Measurements from ENCODE around the gene ZSCAN5A. TPM values are rescaled to one million over a fixed set of nuclear protein-coding genes. Genes with fewer than 3 reads are reported as not detected.

Gene ZSCAN5A, protein sequence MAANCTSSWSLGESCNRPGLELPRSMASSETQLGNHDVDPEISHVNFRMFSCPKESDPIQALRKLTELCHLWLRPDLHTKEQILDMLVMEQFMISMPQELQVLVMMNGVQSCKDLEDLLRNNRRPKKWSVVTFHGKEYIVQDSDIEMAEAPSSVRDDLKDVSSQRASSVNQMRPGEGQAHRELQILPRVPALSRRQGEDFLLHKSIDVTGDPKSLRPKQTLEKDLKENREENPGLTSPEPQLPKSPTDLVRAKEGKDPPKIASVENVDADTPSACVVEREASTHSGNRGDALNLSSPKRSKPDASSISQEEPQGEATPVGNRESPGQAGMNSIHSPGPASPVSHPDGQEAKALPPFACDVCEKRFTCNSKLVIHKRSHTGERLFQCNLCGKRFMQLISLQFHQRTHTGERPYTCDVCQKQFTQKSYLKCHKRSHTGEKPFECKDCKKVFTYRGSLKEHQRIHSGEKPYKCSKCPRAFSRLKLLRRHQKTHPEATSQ
- 10 to 100 TPM in 1 of 4 donors, 1 to 10 TPM in 3; 5.4 to 10.4 (median 7.5) TPM for polyA plus RNA-seq
- long read RNA-seq, donor 1: 0 reads
- long read RNA-seq, donor 2: 0 reads
- long read RNA-seq, donor 3, partial matches to known transcripts: 0 of 1 reads
- long read RNA-seq, donor 3, other reads (novel, unspliced or antisense): 0 of 1 reads
- long read RNA-seq, donor 4: 0 reads
- long read RNA-seq, donor 5: 0 reads
- long read RNA-seq, donor 6: 0 reads
- long read RNA-seq, donor 7, transcript ZSCAN5A-202 (3 exons, 314 nt): major isoform, 6 of 8 reads
- long read RNA-seq, donor 7, partial matches to known transcripts: 0 of 8 reads
- long read RNA-seq, donor 7, other reads (novel, unspliced or antisense): 0 of 8 reads
- long read RNA-seq, donor 8: 0 reads
- long read RNA-seq, donor 9: 0 reads
- long read RNA-seq, donor 10, partial matches to known transcripts: 0 of 1 reads
- long read RNA-seq, donor 10, other reads (novel, unspliced or antisense): 0 of 1 reads

DNA sequence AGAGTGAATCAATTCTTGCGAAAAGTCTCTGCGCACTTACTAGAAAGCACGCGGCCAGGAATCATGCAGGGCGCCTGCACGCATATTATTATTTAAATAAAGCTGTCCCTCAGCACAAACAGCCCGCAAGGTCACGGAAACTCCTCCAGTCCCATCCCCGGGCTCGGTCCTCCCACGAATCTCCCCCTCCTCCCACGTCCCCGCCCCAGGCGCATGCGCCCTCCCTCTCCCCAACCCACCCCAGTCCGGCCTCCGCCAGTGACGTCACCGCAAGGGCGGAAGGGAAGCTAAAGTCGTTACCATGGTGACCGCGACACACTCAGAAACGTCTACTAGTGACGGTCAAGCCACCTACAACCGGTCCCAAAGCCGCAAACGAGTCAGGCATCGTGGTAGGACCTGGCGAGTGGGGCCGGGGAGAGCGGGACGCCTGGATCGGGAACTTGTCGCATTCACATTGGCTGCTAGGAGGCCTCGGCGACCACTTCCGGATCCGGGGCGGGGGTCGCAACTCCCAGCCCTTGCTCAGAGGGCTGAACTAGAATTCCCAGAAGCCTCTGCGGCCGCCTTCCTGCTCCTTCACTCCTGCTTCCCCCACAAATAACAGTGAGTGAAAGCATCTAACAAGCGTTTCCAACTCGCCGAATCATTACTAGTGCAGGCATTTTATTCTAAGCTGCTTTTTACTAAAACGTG lies at the start of gene ZSCAN5A:
Gene ZSCAN5A (minus strand): TSS at position 459 of the 696 bp plus-strand sequence. CDS start 89,793 bp downstream, outside the sequence.
- peaks cover 0 to 7% (median 0%) of the 10 kb centered on the region in 3 donors for H3K4me1 ChIP-seq (ENCODE audit: control insufficient read depth in 3 of 3, insufficient read depth in 2 of 3, low read depth in 1 of 3, low read length in 2 of 3)
- no peaks in the 10 kb centered on the region for H3K27me3 ChIP-seq (ENCODE audit: control insufficient read depth in 3 of 3, insufficient read depth in 3 of 3, low read length in 3 of 3)
- no peaks in the 10 kb centered on the region for H3K9me3 ChIP-seq (ENCODE audit: control insufficient read depth in 2 of 2, insufficient read depth in 1 of 2, low read depth in 1 of 2, low read length in 1 of 2)
- H3K4me3 ChIP-seq (ENCODE audit: low read depth in 1 of 3, low read length in 3 of 3): peak within 1 kb of the TSS; percentile 48 to 71 (median 70)
- DNase-seq: peak; percentile 98 to 99
- FAIRE-seq: no peak
- WGBS, 3 donors: 0 to 1% (median 1%) methylated on average over 46 to 47 of the region's 47 CpGs
- peaks cover 0 to 9% (median 0%) of the 10 kb centered on the region in 3 donors for H3K36me3 ChIP-seq (ENCODE audit: control insufficient read depth in 3 of 3, insufficient read depth in 2 of 3, low read depth in 1 of 3, low read length in 3 of 3)
- peak within 1 kb of the TSS; percentile 89 to 95 (median 90) for H3K27ac ChIP-seq (ENCODE audit: low read depth in 1 of 3, low read length in 2 of 3)

DNA sequence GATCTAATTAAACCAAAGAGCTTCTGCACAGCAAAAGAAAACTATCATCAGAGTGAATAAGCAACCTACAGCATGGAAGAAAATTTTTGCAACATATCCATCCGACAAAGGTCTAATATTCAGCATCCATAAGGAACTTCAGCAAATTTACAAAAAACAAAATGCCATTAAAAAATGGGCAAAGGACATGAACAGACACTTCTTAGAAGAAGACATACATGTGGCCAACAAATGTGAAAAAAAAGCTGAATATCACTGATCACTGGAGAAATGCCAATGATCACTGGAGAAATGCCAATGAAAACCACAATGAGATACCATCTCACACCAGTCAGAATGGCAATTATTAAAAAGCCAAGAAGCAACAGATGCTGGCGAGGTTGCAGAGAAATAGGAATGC lies 46.2 kb upstream of the ZSCAN5A start:
- no peak for FAIRE-seq
- Histone ChIP-seq H3K9me3 (ENCODE audit: control insufficient read depth in 2 of 2, insufficient read depth in 1 of 2, low read depth in 1 of 2, low read length in 1 of 2) (peaks cover 0 to 7% of the 10 kb centered on the region in 2 donors), H3K27ac (ENCODE audit: low read depth in 1 of 3, low read length in 2 of 3) (no peak overlapping the region), H3K4me1 (ENCODE audit: control insufficient read depth in 3 of 3, insufficient read depth in 2 of 3, low read depth in 1 of 3, low read length in 2 of 3) (no peaks in the 10 kb centered on the region), H3K36me3 (ENCODE audit: control insufficient read depth in 3 of 3, insufficient read depth in 2 of 3, low read depth in 1 of 3, low read length in 3 of 3) (no peaks in the 10 kb centered on the region), H3K27me3 (ENCODE audit: control insufficient read depth in 3 of 3, insufficient read depth in 3 of 3, low read length in 3 of 3) (no peaks in the 10 kb centered on the region), H3K4me3 (ENCODE audit: low read depth in 1 of 3, low read length in 3 of 3) (no peak overlapping the region)
- no peak for DNase-seq
- WGBS, 3 donors: 89 to 94% (median 93%) methylated on average over 2 of the region's 2 CpGs

DNA sequence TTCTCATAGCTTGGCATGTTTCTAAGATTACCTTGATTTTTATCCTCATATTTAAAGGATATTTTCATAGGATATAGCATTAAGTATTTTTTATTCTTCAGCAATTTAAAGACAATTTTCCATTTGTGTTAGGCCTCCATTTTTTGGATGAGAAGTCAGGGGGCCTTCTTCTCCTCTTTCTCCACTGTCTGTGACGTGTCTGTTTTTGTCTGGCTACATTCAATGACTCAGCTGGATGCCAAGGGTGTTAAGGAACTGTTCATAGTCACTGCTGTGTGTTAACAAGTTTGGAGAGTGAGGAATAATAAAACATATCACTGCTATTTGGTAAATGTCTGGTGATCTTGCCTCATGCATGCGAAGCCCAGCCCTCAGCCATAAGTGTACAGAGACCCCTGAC lies 42.3 kb upstream of the ZSCAN5A start:
- Histone ChIP-seq H3K4me1 (ENCODE audit: control insufficient read depth in 3 of 3, insufficient read depth in 2 of 3, low read depth in 1 of 3, low read length in 2 of 3) (no peaks in the 10 kb centered on the region), H3K4me3 (ENCODE audit: low read depth in 1 of 3, low read length in 3 of 3) (no peak overlapping the region), H3K27me3 (ENCODE audit: control insufficient read depth in 3 of 3, insufficient read depth in 3 of 3, low read length in 3 of 3) (no peaks in the 10 kb centered on the region), H3K9me3 (ENCODE audit: control insufficient read depth in 2 of 2, insufficient read depth in 1 of 2, low read depth in 1 of 2, low read length in 1 of 2) (peaks cover 0 to 2% of the 10 kb centered on the region in 2 donors), H3K27ac (ENCODE audit: low read depth in 1 of 3, low read length in 2 of 3) (no peak overlapping the region), H3K36me3 (ENCODE audit: control insufficient read depth in 3 of 3, insufficient read depth in 2 of 3, low read depth in 1 of 3, low read length in 3 of 3) (no peaks in the 10 kb centered on the region)
- WGBS, 3 donors: 58 to 88% (median 86%) methylated on average over 1 to 2 of the region's 2 CpGs
- FAIRE-seq (no peak), DNase-seq (no peak)

DNA sequence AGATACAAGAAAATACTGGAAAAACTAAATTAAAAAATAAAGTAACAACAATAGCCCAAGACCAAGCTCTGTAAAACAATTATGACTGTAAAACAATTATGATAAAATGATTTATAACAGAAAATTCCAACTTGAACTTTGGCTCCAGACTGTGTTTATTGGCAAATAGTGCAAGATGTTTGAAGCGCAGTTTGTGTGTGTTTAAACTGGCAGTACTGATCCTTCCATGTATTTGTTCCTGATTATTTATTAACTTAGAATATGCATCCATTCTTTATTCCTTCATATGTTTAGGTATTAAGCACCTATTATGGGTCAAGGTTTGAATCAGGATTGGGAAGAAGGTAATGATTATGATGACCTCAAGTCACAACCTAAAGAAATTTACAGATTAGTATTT lies 40.9 kb upstream of the ZSCAN5A start:
- WGBS, 3 donors: 12 to 67% (median 43%) methylated on average over 1 of the region's 1 CpG
- no peaks in the 10 kb centered on the region for H3K9me3 ChIP-seq (ENCODE audit: control insufficient read depth in 2 of 2, insufficient read depth in 1 of 2, low read depth in 1 of 2, low read length in 1 of 2)
- H3K36me3 ChIP-seq (ENCODE audit: control insufficient read depth in 3 of 3, insufficient read depth in 2 of 3, low read depth in 1 of 3, low read length in 3 of 3): no peaks in the 10 kb centered on the region
- no peaks in the 10 kb centered on the region for H3K27me3 ChIP-seq (ENCODE audit: control insufficient read depth in 3 of 3, insufficient read depth in 3 of 3, low read length in 3 of 3)
- no peak overlapping the region for H3K27ac ChIP-seq (ENCODE audit: low read depth in 1 of 3, low read length in 2 of 3)
- no peaks in the 10 kb centered on the region for H3K4me1 ChIP-seq (ENCODE audit: control insufficient read depth in 3 of 3, insufficient read depth in 2 of 3, low read depth in 1 of 3, low read length in 2 of 3)
- FAIRE-seq (no peak), DNase-seq (peak in 1 of 2 donors; percentile 20)
- no peak overlapping the region for H3K4me3 ChIP-seq (ENCODE audit: low read depth in 1 of 3, low read length in 3 of 3)

DNA sequence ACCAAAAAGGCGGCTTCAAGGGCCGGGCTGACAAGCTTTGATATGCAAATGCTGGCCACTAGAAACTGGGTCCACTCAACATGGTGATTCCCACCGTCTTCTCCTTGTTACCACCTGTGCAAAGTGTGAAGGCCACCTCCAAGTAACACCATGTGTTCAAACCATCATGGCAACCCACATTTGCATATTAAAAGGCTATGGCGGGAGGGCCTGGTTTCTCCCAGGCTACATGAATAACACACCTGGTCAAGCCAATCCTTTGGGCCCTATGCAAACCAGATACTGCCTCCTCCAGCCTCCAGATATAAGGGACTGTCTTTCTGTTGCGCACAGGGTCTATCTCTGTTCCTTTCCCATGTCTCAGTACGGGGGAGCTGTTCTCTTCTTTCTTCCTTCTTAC lies 36.6 kb upstream of the ZSCAN5A start:
- 78 to 83% (median 80%) methylated on average over 6 of the region's 6 CpGs for WGBS, 3 donors
- DNase-seq: no peak

DNA sequence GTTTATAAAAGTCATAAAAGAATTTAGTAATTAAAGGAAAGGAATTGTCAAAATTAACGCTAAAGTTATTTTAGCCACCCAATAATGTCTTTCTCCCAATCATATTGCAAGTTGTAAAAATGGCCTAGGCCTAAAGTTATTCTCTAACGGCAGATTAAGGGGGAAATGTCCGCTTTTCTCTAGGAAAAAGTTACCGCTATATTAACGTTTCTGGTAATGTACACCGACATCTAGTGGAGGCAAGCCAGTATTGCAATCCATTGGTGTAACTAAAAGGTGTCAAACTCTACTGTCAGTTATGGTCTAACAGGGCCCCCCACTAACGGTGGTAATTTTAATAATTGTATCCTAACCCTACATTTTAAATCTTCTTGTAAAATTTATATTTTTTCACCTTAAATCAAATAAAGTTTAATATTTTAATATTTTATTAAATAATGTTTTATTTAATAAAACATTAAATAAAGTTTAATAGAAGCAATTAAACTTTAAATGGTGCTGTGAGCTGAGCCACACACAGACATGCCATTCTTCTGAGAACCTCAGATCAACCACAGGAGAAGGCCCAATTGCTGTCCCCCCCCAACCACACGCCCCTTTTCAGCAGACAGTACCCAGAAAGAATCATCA lies 35.9 kb upstream of the ZSCAN5A start:
- no peaks in the 10 kb centered on the region for H3K4me1 ChIP-seq (ENCODE audit: control insufficient read depth in 3 of 3, insufficient read depth in 2 of 3, low read depth in 1 of 3, low read length in 2 of 3)
- peak; percentile 37 to 63 for DNase-seq
- no peaks in the 10 kb centered on the region for H3K36me3 ChIP-seq (ENCODE audit: control insufficient read depth in 3 of 3, insufficient read depth in 2 of 3, low read depth in 1 of 3, low read length in 3 of 3)
- no peaks in the 10 kb centered on the region for H3K9me3 ChIP-seq (ENCODE audit: control insufficient read depth in 2 of 2, insufficient read depth in 1 of 2, low read depth in 1 of 2, low read length in 1 of 2)
- WGBS, 3 donors: 17 to 19% (median 18%) methylated on average over 8 of the region's 8 CpGs
- no peaks in the 10 kb centered on the region for H3K27me3 ChIP-seq (ENCODE audit: control insufficient read depth in 3 of 3, insufficient read depth in 3 of 3, low read length in 3 of 3)
- peak; percentile 74 for FAIRE-seq
- no peak overlapping the region for H3K27ac ChIP-seq (ENCODE audit: low read depth in 1 of 3, low read length in 2 of 3)
- no peak overlapping the region for H3K4me3 ChIP-seq (ENCODE audit: low read depth in 1 of 3, low read length in 3 of 3)

More for the DNA sequence above, 36.6 kb upstream of the ZSCAN5A start:
- Histone ChIP-seq H3K4me1 (ENCODE audit: control insufficient read depth in 3 of 3, insufficient read depth in 2 of 3, low read depth in 1 of 3, low read length in 2 of 3) (no peaks in the 10 kb centered on the region), H3K4me3 (ENCODE audit: low read depth in 1 of 3, low read length in 3 of 3) (no peak overlapping the region), H3K27me3 (ENCODE audit: control insufficient read depth in 3 of 3, insufficient read depth in 3 of 3, low read length in 3 of 3) (no peaks in the 10 kb centered on the region), H3K9me3 (ENCODE audit: control insufficient read depth in 2 of 2, insufficient read depth in 1 of 2, low read depth in 1 of 2, low read length in 1 of 2) (no peaks in the 10 kb centered on the region), H3K36me3 (ENCODE audit: control insufficient read depth in 3 of 3, insufficient read depth in 2 of 3, low read depth in 1 of 3, low read length in 3 of 3) (no peaks in the 10 kb centered on the region), H3K27ac (ENCODE audit: low read depth in 1 of 3, low read length in 2 of 3) (no peak overlapping the region)
- no peak for FAIRE-seq

DNA sequence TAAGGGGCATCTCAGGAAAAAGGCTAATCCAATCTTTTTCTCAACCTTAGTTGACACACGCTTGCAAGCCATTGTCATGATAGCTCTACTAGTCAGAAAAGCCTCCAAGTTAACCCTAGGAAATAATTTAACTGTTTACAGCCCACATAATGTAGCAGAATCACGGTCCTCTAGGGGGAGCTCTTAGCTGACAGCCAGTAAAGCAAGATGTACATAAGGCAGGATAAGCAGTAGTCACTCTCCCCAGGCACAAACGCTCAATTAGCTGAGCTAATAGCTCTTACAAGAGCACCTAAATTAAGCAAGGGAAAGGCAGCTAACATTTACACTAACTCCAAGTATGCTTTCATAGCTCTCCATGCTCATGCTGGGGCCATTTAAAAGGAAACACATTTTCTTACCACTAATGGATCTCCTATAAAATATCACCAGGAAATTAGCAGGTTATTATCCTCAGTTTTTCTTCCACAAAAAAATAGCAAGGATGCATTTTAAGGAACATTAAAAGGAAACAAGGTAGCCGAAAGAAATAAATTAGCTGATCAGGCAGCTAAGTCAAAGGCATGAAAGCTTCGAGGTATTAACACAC lies 33.7 kb upstream of the ZSCAN5A start:
- DNase-seq: peak in 1 of 2 donors; percentile 4
- WGBS, 3 donors: 51 to 67% (median 53%) methylated on average over 5 of the region's 5 CpGs

More for the DNA sequence above, 33.7 kb upstream of the ZSCAN5A start:
- Histone ChIP-seq H3K27ac (ENCODE audit: low read depth in 1 of 3, low read length in 2 of 3) (no peak overlapping the region), H3K9me3 (ENCODE audit: control insufficient read depth in 2 of 2, insufficient read depth in 1 of 2, low read depth in 1 of 2, low read length in 1 of 2) (no peaks in the 10 kb centered on the region), H3K36me3 (ENCODE audit: control insufficient read depth in 3 of 3, insufficient read depth in 2 of 3, low read depth in 1 of 3, low read length in 3 of 3) (no peaks in the 10 kb centered on the region), H3K27me3 (ENCODE audit: control insufficient read depth in 3 of 3, insufficient read depth in 3 of 3, low read length in 3 of 3) (no peaks in the 10 kb centered on the region), H3K4me3 (ENCODE audit: low read depth in 1 of 3, low read length in 3 of 3) (no peak overlapping the region), H3K4me1 (ENCODE audit: control insufficient read depth in 3 of 3, insufficient read depth in 2 of 3, low read depth in 1 of 3, low read length in 2 of 3) (no peaks in the 10 kb centered on the region)
- FAIRE-seq: no peak
